Trophoblast cell (in vitro differentiated cells and primary cell): Measurements from ENCODE around the gene RPS6KA3.

Experiments used
- DNase-seq, 2 donors: peaks; one replicate each; pipeline ENCODE4 v3.0.0-alpha.2; 2016
- H2AFZ ChIP-seq: 2 replicates; pipeline ENCODE4 v1.6.1; 2013; ENCODE audit warnings: low read length, moderate library complexity, mild to moderate bottlenecking; ENCODE audit not compliant: insufficient read depth, poor library complexity
- H2AK5ac ChIP-seq: 2 replicates; pipeline ENCODE4 v1.6.1; 2013; ENCODE audit warnings: mild to moderate bottlenecking, low read length
- H2BK120ac ChIP-seq: 2 replicates; pipeline ENCODE4 v1.6.1; 2013; ENCODE audit warnings: low read length, mild to moderate bottlenecking, moderate library complexity; ENCODE audit not compliant: insufficient read depth, poor library complexity
- H2BK12ac ChIP-seq: 2 replicates; pipeline ENCODE4 v1.6.1; 2013; ENCODE audit warnings: mild to moderate bottlenecking, low read length, moderate library complexity
- H2BK5ac ChIP-seq: 2 replicates; pipeline ENCODE4 v1.6.1; 2013; ENCODE audit warnings: low read length, low read depth, moderate library complexity, mild to moderate bottlenecking; ENCODE audit not compliant: poor library complexity
- H3K14ac ChIP-seq: 2 replicates; pipeline ENCODE4 v1.6.1; 2013; ENCODE audit warnings: mild to moderate bottlenecking, low read length
- H3K18ac ChIP-seq: 2 replicates; pipeline ENCODE4 v1.6.1; 2013; ENCODE audit warnings: mild to moderate bottlenecking, low read length
- H3K23ac ChIP-seq: 2 replicates; pipeline ENCODE4 v1.6.1; 2013; ENCODE audit warnings: low read length
- H3K27ac ChIP-seq: 2 replicates; pipeline ENCODE4 v1.5.1; 2013; ENCODE audit warnings: low read depth, mild to moderate bottlenecking, inconsistent platforms, low read length, moderate library complexity
- H3K27me3 ChIP-seq: 2 replicates; pipeline ENCODE4 v1.6.1; 2013; ENCODE audit warnings: inconsistent platforms, mild to moderate bottlenecking, low read length, moderate library complexity; ENCODE audit not compliant: insufficient read depth
- H3K36me3 ChIP-seq, 2 experiments: 1 replicate in 1 of 2; 2 replicates in 1 of 2; pipeline ENCODE4 v1.6.1; 2013; ENCODE audit warnings: low read length in 2 of 2, mild to moderate bottlenecking in 2 of 2, moderate library complexity in 1 of 2; ENCODE audit not compliant: insufficient read depth in 2 of 2, control insufficient read depth in 1 of 2
- H3K4ac ChIP-seq: 2 replicates; pipeline ENCODE4 v1.6.1; 2013; ENCODE audit warnings: low read depth, mild to moderate bottlenecking, low read length, moderate library complexity
- H3K4me1 ChIP-seq, 2 experiments: 1 replicate in 1 of 2; 2 replicates in 1 of 2; pipeline ENCODE4 v1.6.1; 2013; ENCODE audit warnings: low read length in 2 of 2, mild to moderate bottlenecking in 2 of 2, moderate library complexity in 1 of 2; ENCODE audit not compliant: insufficient read depth in 2 of 2, control insufficient read depth in 1 of 2
- H3K4me2 ChIP-seq: 2 replicates; pipeline ENCODE4 v1.6.1; 2013; ENCODE audit warnings: inconsistent platforms, mild to moderate bottlenecking, low read length, moderate library complexity
- H3K4me3 ChIP-seq: 2 replicates; pipeline ENCODE4 v1.5.1; 2013; ENCODE audit warnings: mild to moderate bottlenecking, low read depth, low read length, inconsistent platforms
- H3K79me1 ChIP-seq: one replicate; pipeline ENCODE4 v1.6.1; 2013; ENCODE audit warnings: low read length
- H3K79me2 ChIP-seq: 2 replicates; pipeline ENCODE4 v1.6.1; 2013; ENCODE audit warnings: low read length, mild to moderate bottlenecking; ENCODE audit not compliant: control insufficient read depth, insufficient read depth, poor library complexity
- H3K9ac ChIP-seq: 2 replicates; pipeline ENCODE4 v1.6.1; 2013; ENCODE audit warnings: mild to moderate bottlenecking, low read length
- H3K9me3 ChIP-seq: 2 replicates; pipeline ENCODE4 v1.6.1; 2013; ENCODE audit warnings: low read depth, mild to moderate bottlenecking, control low read depth, inconsistent platforms, low read length; ENCODE audit not compliant: insufficient read depth
- H4K12ac ChIP-seq: 2 replicates; pipeline ENCODE4 v1.6.1; 2013; ENCODE audit warnings: low read depth, mild to moderate bottlenecking, low read length, moderate library complexity
- H4K8ac ChIP-seq: 2 replicates; pipeline ENCODE4 v1.6.1; 2013; ENCODE audit warnings: low read depth, mild to moderate bottlenecking, low read length, moderate library complexity
- H4K91ac ChIP-seq: one replicate; pipeline ENCODE4 v1.6.1; 2013; ENCODE audit warnings: low read depth, mild to moderate bottlenecking, low read length, moderate library complexity
- WGBS: extraction: QIAGEN DNeasy Blood & Tissue Kit; methylation state at CpG from one replicate; pipeline ENCODE4 v1.1.7; 2013; ENCODE audit warnings: missing lambda C conversion rate; ENCODE audit not compliant: insufficient read length, insufficient coverage; ENCODE audit errors: extremely low coverage; 5-methylcytosine and 5-hydroxymethylcytosine counted together

RPS6KA3 gene

DNA sequence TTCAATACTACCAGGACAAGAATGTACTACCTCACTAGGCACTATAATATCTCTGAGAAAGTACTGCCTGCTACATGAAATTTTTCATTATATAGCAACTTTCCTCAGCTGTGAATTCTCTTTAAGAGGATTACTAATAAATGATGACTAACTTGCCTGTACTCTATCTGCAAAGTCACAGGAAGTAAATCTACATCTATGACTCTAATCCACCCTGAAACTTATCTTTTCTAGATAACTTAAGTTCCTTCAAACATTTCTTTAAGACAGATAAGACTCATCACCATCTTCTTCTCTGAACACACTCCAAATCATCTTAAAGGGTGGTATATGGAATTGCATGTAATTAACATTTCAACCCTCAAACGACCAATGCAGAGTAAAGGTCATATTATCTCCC lies 28.8 kb downstream of the RPS6KA3 start:
- no peak overlapping the region for H3K4me3 ChIP-seq
- no peaks in the 10 kb centered on the region for H3K79me2 ChIP-seq
- H2BK120ac ChIP-seq = no peak overlapping the region
- no peak overlapping the region for H3K23ac ChIP-seq
- H4K12ac ChIP-seq = no peak overlapping the region
- no peaks in the 10 kb centered on the region for H3K27me3 ChIP-seq
- no peaks in the 10 kb centered on the region for H3K9me3 ChIP-seq
- H3K4me2 ChIP-seq = no peak overlapping the region
- H3K79me1 ChIP-seq = no peaks in the 10 kb centered on the region
- no peak overlapping the region for H3K4ac ChIP-seq
- H3K9ac ChIP-seq = no peak overlapping the region
- no peak overlapping the region for H3K14ac ChIP-seq
- no peak overlapping the region for H3K27ac ChIP-seq
- peak in 1 of 2 donors; percentile 26 for DNase-seq
- WGBS = no CpG with 5 or more reads among the region's 1 CpG
- H4K91ac ChIP-seq = no peak overlapping the region
- no peak overlapping the region for H2AFZ ChIP-seq
- H2BK12ac ChIP-seq = no peak overlapping the region
- peaks cover under 1 to 3% of the 10 kb centered on the region in 2 experiments for H3K36me3 ChIP-seq
- H4K8ac ChIP-seq = no peak overlapping the region
- no peaks in the 10 kb centered on the region for H3K4me1 ChIP-seq
- no peak overlapping the region for H2BK5ac ChIP-seq
- no peak overlapping the region for H2AK5ac ChIP-seq
- no peak overlapping the region for H3K18ac ChIP-seq

DNA sequence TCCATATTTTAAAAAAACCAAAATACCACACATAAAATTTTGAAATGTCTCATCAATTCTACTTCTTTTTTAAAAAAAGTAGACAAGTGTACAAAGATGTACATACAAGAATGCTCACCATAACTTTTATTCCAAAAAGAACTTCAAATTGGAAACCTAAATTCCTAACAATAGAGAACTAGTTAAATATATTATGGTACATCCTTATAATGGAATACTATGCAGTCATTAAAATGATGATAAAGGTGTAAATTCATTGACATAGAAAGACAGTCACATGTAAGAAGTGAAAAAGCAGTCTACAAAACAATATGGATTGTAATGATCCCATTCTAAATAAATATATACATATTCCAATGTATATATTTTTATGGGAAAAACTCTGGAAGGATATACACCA lies 31.0 kb downstream of the RPS6KA3 start:
- Histone ChIP-seq H3K27me3 (no peaks in the 10 kb centered on the region), H4K12ac (no peak overlapping the region), H2AFZ (no peak overlapping the region), H3K14ac (no peak overlapping the region), H3K23ac (no peak overlapping the region), H3K4me3 (no peak overlapping the region), H3K9me3 (no peaks in the 10 kb centered on the region), H4K8ac (no peak overlapping the region), H3K27ac (no peak overlapping the region), H3K4me2 (no peak overlapping the region), H2AK5ac (no peak overlapping the region), H3K36me3 (peaks cover 6% of the 10 kb centered on the region in 2 experiments), H3K4ac (no peak overlapping the region), H2BK120ac (no peak overlapping the region), H3K9ac (no peak overlapping the region), H3K79me2 (no peaks in the 10 kb centered on the region), H4K91ac (no peak overlapping the region), H3K79me1 (no peaks in the 10 kb centered on the region), H3K18ac (no peak overlapping the region), H2BK5ac (no peak overlapping the region), H3K4me1 (no peaks in the 10 kb centered on the region), H2BK12ac (no peak overlapping the region)
- no peak for DNase-seq

DNA sequence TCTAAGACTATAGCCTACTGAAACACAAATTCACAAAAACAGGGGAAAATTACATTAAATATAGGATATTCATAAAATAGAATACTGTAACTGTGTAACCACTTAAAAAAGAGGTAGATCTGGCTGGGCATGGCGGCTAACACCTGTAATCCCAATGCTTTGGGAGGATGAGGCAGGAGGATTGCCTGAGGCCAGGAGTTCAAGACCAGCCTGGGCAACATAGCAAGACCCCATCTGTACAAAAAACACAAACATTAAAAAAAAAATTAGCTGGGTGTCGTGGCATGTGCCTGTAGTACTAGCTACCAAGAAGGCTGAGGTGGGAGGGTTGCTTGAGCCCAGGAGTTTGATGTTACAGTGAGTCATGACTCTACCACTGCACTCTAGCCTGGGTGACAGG lies 33.4 kb downstream of the RPS6KA3 start:
- Histone ChIP-seq H3K36me3 (peaks cover 6% of the 10 kb centered on the region in 2 experiments), H3K4ac (no peak overlapping the region), H3K4me3 (no peak overlapping the region), H2AK5ac (no peak overlapping the region), H3K79me2 (no peaks in the 10 kb centered on the region), H2BK120ac (no peak overlapping the region), H3K9ac (no peak overlapping the region), H3K27me3 (no peaks in the 10 kb centered on the region), H3K9me3 (no peaks in the 10 kb centered on the region), H3K4me2 (no peak overlapping the region), H2AFZ (no peak overlapping the region), H3K23ac (no peak overlapping the region), H4K12ac (no peak overlapping the region), H3K14ac (no peak overlapping the region), H3K18ac (no peak overlapping the region), H3K4me1 (no peaks in the 10 kb centered on the region), H4K8ac (no peak overlapping the region), H2BK5ac (no peak overlapping the region), H3K79me1 (no peaks in the 10 kb centered on the region), H2BK12ac (no peak overlapping the region), H3K27ac (no peak overlapping the region), H4K91ac (no peak overlapping the region)
- no peak for DNase-seq
- no CpG with 5 or more reads among the region's 2 CpGs for WGBS

DNA sequence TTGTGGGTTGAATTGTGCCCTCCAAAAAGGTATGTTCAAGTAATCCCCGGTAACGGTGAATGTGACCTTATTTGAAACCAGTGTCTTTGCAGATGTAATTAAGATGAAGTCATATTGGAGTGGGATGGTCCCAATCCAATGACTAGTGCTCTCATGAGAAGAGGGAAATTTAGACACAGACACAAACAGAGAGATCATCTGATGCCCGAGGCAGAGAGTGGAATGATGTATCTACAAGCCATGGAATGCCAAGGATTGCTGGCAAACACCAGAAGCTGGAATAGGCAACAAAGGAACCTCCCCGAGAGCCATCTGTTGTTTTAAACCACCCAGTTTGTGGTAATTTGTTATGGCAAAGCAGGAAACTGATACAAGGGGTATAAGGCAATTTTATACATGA lies 35.1 kb downstream of the RPS6KA3 start:
- H3K27ac ChIP-seq = no peak overlapping the region
- no peak overlapping the region for H3K23ac ChIP-seq
- no peak overlapping the region for H3K4me3 ChIP-seq
- peaks cover 6 to 7% of the 10 kb centered on the region in 2 experiments for H3K36me3 ChIP-seq
- no CpG with 5 or more reads among the region's 4 CpGs for WGBS
- no peak overlapping the region for H2BK12ac ChIP-seq
- no peaks in the 10 kb centered on the region for H3K79me2 ChIP-seq
- H2AK5ac ChIP-seq = no peak overlapping the region
- no peaks in the 10 kb centered on the region for H3K9me3 ChIP-seq
- H3K14ac ChIP-seq = no peak overlapping the region
- no peak overlapping the region for H2BK120ac ChIP-seq
- H3K9ac ChIP-seq = no peak overlapping the region
- no peaks in the 10 kb centered on the region for H3K79me1 ChIP-seq
- H2BK5ac ChIP-seq = no peak overlapping the region
- H3K4me1 ChIP-seq = no peaks in the 10 kb centered on the region
- no peak overlapping the region for H2AFZ ChIP-seq
- no peak overlapping the region for H4K91ac ChIP-seq
- DNase-seq = no peak
- H3K18ac ChIP-seq = no peak overlapping the region
- H3K4ac ChIP-seq = no peak overlapping the region
- H4K12ac ChIP-seq = no peak overlapping the region
- no peaks in the 10 kb centered on the region for H3K27me3 ChIP-seq
- H3K4me2 ChIP-seq = no peak overlapping the region
- H4K8ac ChIP-seq = no peak overlapping the region
